KMS-11 (cell line): Measurements from ENCODE around the gene SBNO1.

Experiments
- H2AFZ ChIP-seq: fragments of 200-600 bp; sonication (generic); 2 replicates; pipeline ENCODE4 v1.6.1; 2016; ENCODE audit warnings: antibody characterized with exemption, mixed run types, low read depth
- H3K27ac ChIP-seq: fragments of 200-600 bp; sonication (generic); 2 replicates; pipeline ENCODE4 v1.6.1; 2016; ENCODE audit warnings: mild to moderate bottlenecking, mixed run types
- H3K27me3 ChIP-seq: fragments of 200-600 bp; sonication (generic); 2 replicates; pipeline ENCODE4 v1.6.1; 2017; ENCODE audit warnings: mild to moderate bottlenecking, low read depth, mixed run types, moderate library complexity; ENCODE audit not compliant: insufficient read depth
- H3K36me3 ChIP-seq: fragments of 200-600 bp; sonication (generic); 2 replicates; pipeline ENCODE4 v1.6.1; 2017; ENCODE audit warnings: mild to moderate bottlenecking, mixed run types; ENCODE audit not compliant: insufficient read depth
- H3K4me1 ChIP-seq: fragments of 200-600 bp; sonication (generic); 2 replicates; pipeline ENCODE4 v1.6.1; 2016; ENCODE audit warnings: mild to moderate bottlenecking, low read depth, mixed run types; ENCODE audit not compliant: poor library complexity, severe bottlenecking
- H3K4me2 ChIP-seq: fragments of 200-600 bp; sonication (generic); 2 replicates; pipeline ENCODE4 v1.7.0; 2016; ENCODE audit warnings: mild to moderate bottlenecking, mixed run types
- H3K4me3 ChIP-seq: fragments of 200-600 bp; sonication (generic); IDR thresholded peaks from 2 replicates; pipeline ENCODE4 v1.6.1; 2017; ENCODE audit warnings: low read depth, low read length, mixed read lengths; ENCODE audit not compliant: insufficient read depth
- H3K79me2 ChIP-seq: fragments of 200-600 bp; sonication (generic); 2 replicates; pipeline ENCODE4 v1.6.1; 2016; ENCODE audit warnings: low read depth, mixed run types; ENCODE audit not compliant: insufficient read depth
- H3K9ac ChIP-seq: fragments of 200-600 bp; sonication (generic); 2 replicates; pipeline ENCODE4 v1.6.1; 2016; ENCODE audit warnings: mild to moderate bottlenecking, mixed run types
- H4K20me1 ChIP-seq: fragments of 200-600 bp; sonication (generic); 2 replicates; pipeline ENCODE4 v1.6.1; 2016; ENCODE audit warnings: mild to moderate bottlenecking, mixed run types; ENCODE audit not compliant: insufficient read depth
- CTCF ChIP-seq: fragments of 200-600 bp; sonication (generic); conservative IDR thresholded peaks from 2 replicates; pipeline ENCODE4 v1.6.1; 2017; ENCODE audit warnings: low read depth, mild to moderate bottlenecking, antibody characterized with exemption, low read length, moderate library complexity, mixed read lengths

The SBNO1 gene

GRCh38 chr12:123243671-123244262, 120.9 kb downstream of the SBNO1 start:
- Histone ChIP-seq H3K9ac (no peak overlapping the region), H2AFZ (no peak overlapping the region), H3K36me3 (no peaks in the 10 kb centered on the region), H3K4me3 (no peak overlapping the region), H3K27me3 (no peaks in the 10 kb centered on the region), H3K4me1 (no peaks in the 10 kb centered on the region), H4K20me1 (no peaks in the 10 kb centered on the region), H3K79me2 (peaks cover 12% of the 10 kb centered on the region; the same call in 1 of the 2 replicates), H3K4me2 (no peak overlapping the region), H3K27ac (no peak overlapping the region)
- TF ChIP-seq CTCF, result no peak

- Histone ChIP-seq H3K4me1 (no peaks in the 10 kb centered on the region), H3K9ac (no peak overlapping the region), H3K36me3 (no peaks in the 10 kb centered on the region), H4K20me1 (no peaks in the 10 kb centered on the region), H3K27ac (no peak overlapping the region), H3K79me2 (peaks cover 11% of the 10 kb centered on the region; the same call in 1 of the 2 replicates), H3K4me2 (no peak overlapping the region), H3K27me3 (no peaks in the 10 kb centered on the region), H2AFZ (no peak overlapping the region), H3K4me3 (no peak overlapping the region)
- TF ChIP-seq CTCF, result no peak
Observed at GRCh38 chr12:123242116-123242904, 122.3 kb downstream of the SBNO1 start.
